ENCODE measurements around the gene GALC. TPM values are rescaled to one million over a fixed set of nuclear protein-coding genes. Genes with fewer than 3 reads are reported as not detected.

GALC gene
- total RNA-seq, 1 experiment from 2014 or later: 10.7 TPM

DNA sequence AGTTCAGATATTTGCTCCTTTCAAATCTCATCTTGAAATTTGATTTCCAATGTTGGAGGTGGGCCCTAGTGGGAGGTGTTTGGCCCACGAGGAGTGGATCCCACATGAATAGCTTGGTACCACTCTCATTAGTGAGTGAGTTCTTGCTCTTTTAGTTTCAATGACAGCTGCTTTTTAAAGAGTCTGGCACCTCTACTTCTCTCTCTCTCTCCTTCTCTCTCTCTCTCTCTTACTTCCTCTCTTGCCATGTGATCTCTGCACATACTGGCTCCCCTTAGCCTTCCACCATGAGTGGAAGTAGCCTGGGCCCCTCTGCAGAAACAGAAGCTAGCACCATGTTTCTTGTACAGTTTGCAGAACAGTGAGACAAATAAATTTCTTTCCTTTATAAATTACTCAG, 37.1 kb upstream of the GALC start (continued):
- no peak for TF ChIP-seq ELF4 (CRISPR knock-in tag; IDR thresholded peaks at IDR 0.05; ENCODE audit: low read depth)
- no peak for TF ChIP-seq ESRRA (CRISPR knock-in tag; IDR thresholded peaks at IDR 0.05; ENCODE audit: borderline replicate concordance)
- TF ChIP-seq RELA (CRISPR knock-in tag; IDR thresholded peaks at IDR 0.05; ENCODE audit: borderline replicate concordance): no peak
- TF ChIP-seq MYBL2 (CRISPR knock-in tag; IDR thresholded peaks at IDR 0.05): no peak
- no peak for TF ChIP-seq ZNF317 (CRISPR knock-in tag; IDR thresholded peaks at IDR 0.05; ENCODE audit: borderline replicate concordance, low read depth)
- TF ChIP-seq ZMAT4 (CRISPR knock-in tag; IDR thresholded peaks at IDR 0.05): no peak
- TF ChIP-seq ATF2 (CRISPR knock-in tag; IDR thresholded peaks at IDR 0.05; ENCODE audit: borderline replicate concordance, low read depth): no peak

- H3K27me3 Mint-ChIP-seq (ENCODE audit: low read depth): no peaks in the 10 kb centered on the region
- TF ChIP-seq, protein P1, sequence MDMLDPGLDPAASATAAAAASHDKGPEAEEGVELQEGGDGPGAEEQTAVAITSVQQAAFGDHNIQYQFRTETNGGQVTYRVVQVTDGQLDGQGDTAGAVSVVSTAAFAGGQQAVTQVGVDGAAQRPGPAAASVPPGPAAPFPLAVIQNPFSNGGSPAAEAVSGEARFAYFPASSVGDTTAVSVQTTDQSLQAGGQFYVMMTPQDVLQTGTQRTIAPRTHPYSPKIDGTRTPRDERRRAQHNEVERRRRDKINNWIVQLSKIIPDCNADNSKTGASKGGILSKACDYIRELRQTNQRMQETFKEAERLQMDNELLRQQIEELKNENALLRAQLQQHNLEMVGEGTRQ (CRISPR knock-in tag; IDR thresholded peaks at IDR 0.05): no peak
- TF ChIP-seq ZNF396 (CRISPR knock-in tag; IDR thresholded peaks at IDR 0.05; ENCODE audit: borderline replicate concordance): no peak
- no peak for TF ChIP-seq ATF1 (CRISPR knock-in tag; IDR thresholded peaks at IDR 0.05)
- TF ChIP-seq TEAD4 (CRISPR knock-in tag; IDR thresholded peaks at IDR 0.05): no peak
- TF ChIP-seq, protein P2, sequence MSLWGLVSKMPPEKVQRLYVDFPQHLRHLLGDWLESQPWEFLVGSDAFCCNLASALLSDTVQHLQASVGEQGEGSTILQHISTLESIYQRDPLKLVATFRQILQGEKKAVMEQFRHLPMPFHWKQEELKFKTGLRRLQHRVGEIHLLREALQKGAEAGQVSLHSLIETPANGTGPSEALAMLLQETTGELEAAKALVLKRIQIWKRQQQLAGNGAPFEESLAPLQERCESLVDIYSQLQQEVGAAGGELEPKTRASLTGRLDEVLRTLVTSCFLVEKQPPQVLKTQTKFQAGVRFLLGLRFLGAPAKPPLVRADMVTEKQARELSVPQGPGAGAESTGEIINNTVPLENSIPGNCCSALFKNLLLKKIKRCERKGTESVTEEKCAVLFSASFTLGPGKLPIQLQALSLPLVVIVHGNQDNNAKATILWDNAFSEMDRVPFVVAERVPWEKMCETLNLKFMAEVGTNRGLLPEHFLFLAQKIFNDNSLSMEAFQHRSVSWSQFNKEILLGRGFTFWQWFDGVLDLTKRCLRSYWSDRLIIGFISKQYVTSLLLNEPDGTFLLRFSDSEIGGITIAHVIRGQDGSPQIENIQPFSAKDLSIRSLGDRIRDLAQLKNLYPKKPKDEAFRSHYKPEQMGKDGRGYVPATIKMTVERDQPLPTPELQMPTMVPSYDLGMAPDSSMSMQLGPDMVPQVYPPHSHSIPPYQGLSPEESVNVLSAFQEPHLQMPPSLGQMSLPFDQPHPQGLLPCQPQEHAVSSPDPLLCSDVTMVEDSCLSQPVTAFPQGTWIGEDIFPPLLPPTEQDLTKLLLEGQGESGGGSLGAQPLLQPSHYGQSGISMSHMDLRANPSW (CRISPR knock-in tag; conservative IDR thresholded peaks at IDR 0.05; ENCODE audit: low read depth): no peak
- no peak for TF ChIP-seq ATF2 (CRISPR knock-in tag; IDR thresholded peaks at IDR 0.05; ENCODE audit: borderline replicate concordance, low read depth)
- TF ChIP-seq CREM (CRISPR knock-in tag; IDR thresholded peaks at IDR 0.05): no peak
- no peak for TF ChIP-seq ZNF671 (CRISPR knock-in tag; IDR thresholded peaks at IDR 0.05)
- no peak for TF ChIP-seq ZNF263 (CRISPR knock-in tag; IDR thresholded peaks at IDR 0.05; ENCODE audit: low read depth)
- TF ChIP-seq E2F1 (CRISPR knock-in tag; IDR thresholded peaks at IDR 0.05): no peak
Observed at GRCh38 chr14:88029500-88029899, 36.5 kb upstream of the GALC start.

More at GRCh38 chr14:88029500-88029899, 36.5 kb upstream of the GALC start:
- ATAC-seq (no peak), DNase-seq (ENCODE audit: low spot score) (no peak)
- peaks cover 10% of the 10 kb centered on the region for H3K4me1 Mint-ChIP-seq
- CTCF ChIA-PET: no interaction called here
- no peak overlapping the region for H3K27ac Mint-ChIP-seq
- POLR2A ChIA-PET: no interaction called here
- H3K36me3 Mint-ChIP-seq: no peaks in the 10 kb centered on the region
- peaks cover 5% of the 10 kb centered on the region for H3K9me3 Mint-ChIP-seq
- no peak overlapping the region for H3K4me3 Mint-ChIP-seq

Measured in WTC11 (cell line).